Measurements from ENCODE around the gene TNFRSF19. TPM values are rescaled to one million over a fixed set of nuclear protein-coding genes. Genes with fewer than 3 reads are reported as not detected.

Gene TNFRSF19
- total and polyA plus RNA-seq, 2 of the 13 experiments (the other 11 are each of a cell fraction or from before 2014, with no cell fraction given), result 75.3 to 77.7 TPM

DNA sequence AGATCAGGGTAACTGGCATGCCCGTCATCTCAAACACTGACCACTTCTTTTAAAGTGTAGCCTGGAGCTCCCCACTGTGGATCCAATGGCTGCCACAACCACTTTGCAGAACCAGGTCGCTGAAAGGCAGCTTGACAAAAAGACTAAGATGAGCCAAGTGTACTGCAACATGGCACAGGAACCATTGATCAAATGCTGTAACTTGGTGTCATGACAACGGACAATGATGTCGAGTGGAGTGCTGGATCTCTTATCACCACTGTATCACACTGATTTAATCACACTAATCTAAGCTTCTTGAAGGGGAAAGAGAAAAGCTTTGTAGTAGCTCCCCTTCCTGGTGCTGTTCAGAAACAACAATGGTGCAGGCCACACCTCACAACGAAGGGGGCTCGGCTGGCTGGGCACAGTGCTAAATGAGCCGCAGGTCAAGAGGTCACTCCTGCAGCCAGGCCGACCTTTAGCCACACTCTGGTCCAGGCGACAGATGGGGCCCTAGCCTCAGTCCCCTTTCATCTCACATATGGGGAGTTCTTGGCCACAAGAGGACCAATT, 2.2 kb upstream of the TNFRSF19 start (continued):
- TF ChIP-seq, protein P1, sequence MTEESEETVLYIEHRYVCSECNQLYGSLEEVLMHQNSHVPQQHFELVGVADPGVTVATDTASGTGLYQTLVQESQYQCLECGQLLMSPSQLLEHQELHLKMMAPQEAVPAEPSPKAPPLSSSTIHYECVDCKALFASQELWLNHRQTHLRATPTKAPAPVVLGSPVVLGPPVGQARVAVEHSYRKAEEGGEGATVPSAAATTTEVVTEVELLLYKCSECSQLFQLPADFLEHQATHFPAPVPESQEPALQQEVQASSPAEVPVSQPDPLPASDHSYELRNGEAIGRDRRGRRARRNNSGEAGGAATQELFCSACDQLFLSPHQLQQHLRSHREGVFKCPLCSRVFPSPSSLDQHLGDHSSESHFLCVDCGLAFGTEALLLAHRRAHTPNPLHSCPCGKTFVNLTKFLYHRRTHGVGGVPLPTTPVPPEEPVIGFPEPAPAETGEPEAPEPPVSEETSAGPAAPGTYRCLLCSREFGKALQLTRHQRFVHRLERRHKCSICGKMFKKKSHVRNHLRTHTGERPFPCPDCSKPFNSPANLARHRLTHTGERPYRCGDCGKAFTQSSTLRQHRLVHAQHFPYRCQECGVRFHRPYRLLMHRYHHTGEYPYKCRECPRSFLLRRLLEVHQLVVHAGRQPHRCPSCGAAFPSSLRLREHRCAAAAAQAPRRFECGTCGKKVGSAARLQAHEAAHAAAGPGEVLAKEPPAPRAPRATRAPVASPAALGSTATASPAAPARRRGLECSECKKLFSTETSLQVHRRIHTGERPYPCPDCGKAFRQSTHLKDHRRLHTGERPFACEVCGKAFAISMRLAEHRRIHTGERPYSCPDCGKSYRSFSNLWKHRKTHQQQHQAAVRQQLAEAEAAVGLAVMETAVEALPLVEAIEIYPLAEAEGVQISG (CRISPR knock-in tag; IDR thresholded peaks at IDR 0.05), result no peak
- TF ChIP-seq KDM4B (CRISPR knock-in tag; IDR thresholded peaks at IDR 0.05), result no peak
- TF ChIP-seq, protein P2, sequence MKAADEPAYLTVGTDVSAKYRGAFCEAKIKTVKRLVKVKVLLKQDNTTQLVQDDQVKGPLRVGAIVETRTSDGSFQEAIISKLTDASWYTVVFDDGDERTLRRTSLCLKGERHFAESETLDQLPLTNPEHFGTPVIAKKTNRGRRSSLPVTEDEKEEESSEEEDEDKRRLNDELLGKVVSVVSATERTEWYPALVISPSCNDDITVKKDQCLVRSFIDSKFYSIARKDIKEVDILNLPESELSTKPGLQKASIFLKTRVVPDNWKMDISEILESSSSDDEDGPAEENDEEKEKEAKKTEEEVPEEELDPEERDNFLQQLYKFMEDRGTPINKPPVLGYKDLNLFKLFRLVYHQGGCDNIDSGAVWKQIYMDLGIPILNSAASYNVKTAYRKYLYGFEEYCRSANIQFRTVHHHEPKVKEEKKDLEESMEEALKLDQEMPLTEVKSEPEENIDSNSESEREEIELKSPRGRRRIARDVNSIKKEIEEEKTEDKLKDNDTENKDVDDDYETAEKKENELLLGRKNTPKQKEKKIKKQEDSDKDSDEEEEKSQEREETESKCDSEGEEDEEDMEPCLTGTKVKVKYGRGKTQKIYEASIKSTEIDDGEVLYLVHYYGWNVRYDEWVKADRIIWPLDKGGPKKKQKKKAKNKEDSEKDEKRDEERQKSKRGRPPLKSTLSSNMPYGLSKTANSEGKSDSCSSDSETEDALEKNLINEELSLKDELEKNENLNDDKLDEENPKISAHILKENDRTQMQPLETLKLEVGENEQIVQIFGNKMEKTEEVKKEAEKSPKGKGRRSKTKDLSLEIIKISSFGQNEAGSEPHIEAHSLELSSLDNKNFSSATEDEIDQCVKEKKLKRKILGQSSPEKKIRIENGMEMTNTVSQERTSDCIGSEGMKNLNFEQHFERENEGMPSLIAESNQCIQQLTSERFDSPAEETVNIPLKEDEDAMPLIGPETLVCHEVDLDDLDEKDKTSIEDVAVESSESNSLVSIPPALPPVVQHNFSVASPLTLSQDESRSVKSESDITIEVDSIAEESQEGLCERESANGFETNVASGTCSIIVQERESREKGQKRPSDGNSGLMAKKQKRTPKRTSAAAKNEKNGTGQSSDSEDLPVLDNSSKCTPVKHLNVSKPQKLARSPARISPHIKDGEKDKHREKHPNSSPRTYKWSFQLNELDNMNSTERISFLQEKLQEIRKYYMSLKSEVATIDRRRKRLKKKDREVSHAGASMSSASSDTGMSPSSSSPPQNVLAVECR (CRISPR knock-in tag; IDR thresholded peaks at IDR 0.05; ENCODE audit: borderline replicate concordance), result no peak; the same call in 1 of the 2 replicates
- no peak for TF ChIP-seq JUND (CRISPR knock-in tag; IDR thresholded peaks at IDR 0.05)
- TF ChIP-seq, protein P3, sequence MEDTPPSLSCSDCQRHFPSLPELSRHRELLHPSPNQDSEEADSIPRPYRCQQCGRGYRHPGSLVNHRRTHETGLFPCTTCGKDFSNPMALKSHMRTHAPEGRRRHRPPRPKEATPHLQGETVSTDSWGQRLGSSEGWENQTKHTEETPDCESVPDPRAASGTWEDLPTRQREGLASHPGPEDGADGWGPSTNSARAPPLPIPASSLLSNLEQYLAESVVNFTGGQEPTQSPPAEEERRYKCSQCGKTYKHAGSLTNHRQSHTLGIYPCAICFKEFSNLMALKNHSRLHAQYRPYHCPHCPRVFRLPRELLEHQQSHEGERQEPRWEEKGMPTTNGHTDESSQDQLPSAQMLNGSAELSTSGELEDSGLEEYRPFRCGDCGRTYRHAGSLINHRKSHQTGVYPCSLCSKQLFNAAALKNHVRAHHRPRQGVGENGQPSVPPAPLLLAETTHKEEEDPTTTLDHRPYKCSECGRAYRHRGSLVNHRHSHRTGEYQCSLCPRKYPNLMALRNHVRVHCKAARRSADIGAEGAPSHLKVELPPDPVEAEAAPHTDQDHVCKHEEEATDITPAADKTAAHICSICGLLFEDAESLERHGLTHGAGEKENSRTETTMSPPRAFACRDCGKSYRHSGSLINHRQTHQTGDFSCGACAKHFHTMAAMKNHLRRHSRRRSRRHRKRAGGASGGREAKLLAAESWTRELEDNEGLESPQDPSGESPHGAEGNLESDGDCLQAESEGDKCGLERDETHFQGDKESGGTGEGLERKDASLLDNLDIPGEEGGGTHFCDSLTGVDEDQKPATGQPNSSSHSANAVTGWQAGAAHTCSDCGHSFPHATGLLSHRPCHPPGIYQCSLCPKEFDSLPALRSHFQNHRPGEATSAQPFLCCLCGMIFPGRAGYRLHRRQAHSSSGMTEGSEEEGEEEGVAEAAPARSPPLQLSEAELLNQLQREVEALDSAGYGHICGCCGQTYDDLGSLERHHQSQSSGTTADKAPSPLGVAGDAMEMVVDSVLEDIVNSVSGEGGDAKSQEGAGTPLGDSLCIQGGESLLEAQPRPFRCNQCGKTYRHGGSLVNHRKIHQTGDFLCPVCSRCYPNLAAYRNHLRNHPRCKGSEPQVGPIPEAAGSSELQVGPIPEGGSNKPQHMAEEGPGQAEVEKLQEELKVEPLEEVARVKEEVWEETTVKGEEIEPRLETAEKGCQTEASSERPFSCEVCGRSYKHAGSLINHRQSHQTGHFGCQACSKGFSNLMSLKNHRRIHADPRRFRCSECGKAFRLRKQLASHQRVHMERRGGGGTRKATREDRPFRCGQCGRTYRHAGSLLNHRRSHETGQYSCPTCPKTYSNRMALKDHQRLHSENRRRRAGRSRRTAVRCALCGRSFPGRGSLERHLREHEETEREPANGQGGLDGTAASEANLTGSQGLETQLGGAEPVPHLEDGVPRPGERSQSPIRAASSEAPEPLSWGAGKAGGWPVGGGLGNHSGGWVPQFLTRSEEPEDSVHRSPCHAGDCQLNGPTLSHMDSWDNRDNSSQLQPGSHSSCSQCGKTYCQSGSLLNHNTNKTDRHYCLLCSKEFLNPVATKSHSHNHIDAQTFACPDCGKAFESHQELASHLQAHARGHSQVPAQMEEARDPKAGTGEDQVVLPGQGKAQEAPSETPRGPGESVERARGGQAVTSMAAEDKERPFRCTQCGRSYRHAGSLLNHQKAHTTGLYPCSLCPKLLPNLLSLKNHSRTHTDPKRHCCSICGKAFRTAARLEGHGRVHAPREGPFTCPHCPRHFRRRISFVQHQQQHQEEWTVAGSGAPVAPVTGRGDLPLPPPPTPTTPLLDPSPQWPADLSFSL (CRISPR knock-in tag; IDR thresholded peaks at IDR 0.05), result no peak
- TF ChIP-seq, protein P4, sequence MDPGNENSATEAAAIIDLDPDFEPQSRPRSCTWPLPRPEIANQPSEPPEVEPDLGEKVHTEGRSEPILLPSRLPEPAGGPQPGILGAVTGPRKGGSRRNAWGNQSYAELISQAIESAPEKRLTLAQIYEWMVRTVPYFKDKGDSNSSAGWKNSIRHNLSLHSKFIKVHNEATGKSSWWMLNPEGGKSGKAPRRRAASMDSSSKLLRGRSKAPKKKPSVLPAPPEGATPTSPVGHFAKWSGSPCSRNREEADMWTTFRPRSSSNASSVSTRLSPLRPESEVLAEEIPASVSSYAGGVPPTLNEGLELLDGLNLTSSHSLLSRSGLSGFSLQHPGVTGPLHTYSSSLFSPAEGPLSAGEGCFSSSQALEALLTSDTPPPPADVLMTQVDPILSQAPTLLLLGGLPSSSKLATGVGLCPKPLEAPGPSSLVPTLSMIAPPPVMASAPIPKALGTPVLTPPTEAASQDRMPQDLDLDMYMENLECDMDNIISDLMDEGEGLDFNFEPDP (CRISPR knock-in tag; conservative IDR thresholded peaks at IDR 0.05), result no peak
- no peak for TF ChIP-seq MYNN (CRISPR knock-in tag; IDR thresholded peaks at IDR 0.05; ENCODE audit: low read depth)
- TF ChIP-seq, protein P5, sequence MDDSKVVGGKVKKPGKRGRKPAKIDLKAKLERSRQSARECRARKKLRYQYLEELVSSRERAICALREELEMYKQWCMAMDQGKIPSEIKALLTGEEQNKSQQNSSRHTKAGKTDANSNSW (CRISPR knock-in tag; IDR thresholded peaks at IDR 0.05; ENCODE audit: borderline replicate concordance), result no peak
- TF ChIP-seq FOXP1 (IDR thresholded peaks at IDR 0.05), result no peak
- TF ChIP-seq FOXP1 (CRISPR knock-in tag; IDR thresholded peaks at IDR 0.05), result no peak
- no peak for TF ChIP-seq ZNF263 (CRISPR knock-in tag; IDR thresholded peaks at IDR 0.05)
- TF ChIP-seq, protein P6, sequence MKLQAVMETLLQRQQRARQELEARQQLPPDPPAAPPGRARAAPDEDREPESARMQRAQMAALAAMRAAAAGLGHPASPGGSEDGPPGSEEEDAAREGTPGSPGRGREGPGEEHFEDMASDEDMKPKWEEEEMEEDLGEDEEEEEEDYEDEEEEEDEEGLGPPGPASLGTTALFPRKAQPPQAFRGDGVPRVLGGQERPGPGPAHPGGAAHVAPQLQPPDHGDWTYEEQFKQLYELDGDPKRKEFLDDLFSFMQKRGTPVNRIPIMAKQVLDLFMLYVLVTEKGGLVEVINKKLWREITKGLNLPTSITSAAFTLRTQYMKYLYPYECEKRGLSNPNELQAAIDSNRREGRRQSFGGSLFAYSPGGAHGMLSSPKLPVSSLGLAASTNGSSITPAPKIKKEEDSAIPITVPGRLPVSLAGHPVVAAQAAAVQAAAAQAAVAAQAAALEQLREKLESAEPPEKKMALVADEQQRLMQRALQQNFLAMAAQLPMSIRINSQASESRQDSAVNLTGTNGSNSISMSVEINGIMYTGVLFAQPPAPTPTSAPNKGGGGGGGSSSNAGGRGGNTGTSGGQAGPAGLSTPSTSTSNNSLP (IDR thresholded peaks at IDR 0.05; ENCODE audit: low read depth, low read length), result 0 out of 2 replicates have a peak, but pooled peaks have one; percentile 8
